ENCODE results near the gene ST6GALNAC5.
"Not testable (repeated sequence)": the region's sequence is repeated elsewhere in the genome, so short reads cannot be mapped to it uniquely, and the experiment has no call there.

ST6GALNAC5 gene

DNA sequence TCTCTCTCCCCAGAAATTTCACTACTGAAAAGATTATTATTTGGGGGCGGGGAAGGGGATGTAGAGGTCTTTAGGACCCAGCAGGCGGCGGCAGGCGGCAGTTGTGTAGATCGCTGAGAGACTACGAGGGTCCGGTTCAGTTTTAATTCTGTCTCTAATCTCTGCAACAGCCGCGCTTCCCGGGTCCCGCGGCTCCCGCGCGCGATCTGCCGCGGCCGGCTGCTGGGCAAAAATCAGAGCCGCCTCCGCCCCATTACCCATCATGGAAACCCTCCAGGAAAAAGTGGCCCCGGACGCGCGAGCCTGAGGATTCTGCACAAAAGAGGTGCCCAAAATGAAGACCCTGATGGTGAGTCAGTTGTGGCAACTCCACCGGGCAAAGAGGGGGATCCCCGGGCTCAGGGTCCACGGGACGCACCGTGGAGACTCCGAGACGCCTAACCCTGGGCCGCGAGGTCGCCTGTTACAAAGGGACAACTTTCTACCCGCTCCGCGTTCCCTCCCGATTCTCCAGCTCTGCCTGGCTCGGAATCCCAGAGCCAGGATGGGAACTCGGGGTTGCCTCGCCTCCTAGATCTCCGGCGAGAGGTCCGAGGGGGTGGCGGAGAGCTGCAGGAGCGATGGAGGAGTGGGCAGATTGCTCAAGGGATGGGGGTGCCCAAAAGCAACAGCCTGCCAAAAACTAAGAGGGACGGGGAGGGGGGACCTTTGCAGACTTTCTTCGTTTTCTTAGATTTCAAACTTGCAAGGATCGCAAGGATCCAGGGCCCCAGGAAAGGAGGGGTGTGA lies at the start of gene ST6GALNAC5:
TSS of gene ST6GALNAC5 (plus strand) at position 139 of the 789 bp plus-strand sequence.
- no peak for DNase-seq (ENCODE audit: low read depth)

- DNase-seq (ENCODE audit: low read depth), result no peak
Measured at GRCh38 chr1:76820028-76820427, 47.3 kb upstream of the ST6GALNAC5 start.

- not testable (repeated sequence) for DNase-seq (ENCODE audit: low read depth)
Measured at GRCh38 chr1:76822961-76823360, 44.3 kb upstream of the ST6GALNAC5 start.

DNA sequence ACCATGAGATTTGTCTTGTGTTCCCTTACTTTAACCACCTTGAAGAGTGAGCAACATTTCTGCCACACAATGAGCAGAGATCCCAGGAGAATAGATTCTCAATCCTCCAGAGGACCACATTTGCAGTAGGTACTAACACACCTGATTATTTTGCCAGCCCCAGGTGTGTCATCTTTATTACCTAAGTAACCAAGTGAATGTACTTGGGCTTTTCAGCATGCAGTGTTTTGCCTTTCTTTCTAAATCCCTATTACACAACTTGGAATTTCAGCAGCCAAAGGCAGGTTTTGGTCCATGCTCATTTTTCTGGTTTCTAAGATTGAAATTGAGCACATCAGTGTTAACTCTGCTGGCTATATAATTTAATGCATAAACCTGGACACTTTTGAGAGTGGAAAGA lies 43.2 kb upstream of the ST6GALNAC5 start:
- no peak for DNase-seq (ENCODE audit: low read depth)

- no peak for DNase-seq (ENCODE audit: low read depth)
Measured at GRCh38 chr1:76826072-76826845, 41.0 kb upstream of the ST6GALNAC5 start.

GRCh38 chr1:76827066-76827465 lies 40.2 kb upstream of the ST6GALNAC5 start:
- DNase-seq (ENCODE audit: low read depth), result no peak

DNA sequence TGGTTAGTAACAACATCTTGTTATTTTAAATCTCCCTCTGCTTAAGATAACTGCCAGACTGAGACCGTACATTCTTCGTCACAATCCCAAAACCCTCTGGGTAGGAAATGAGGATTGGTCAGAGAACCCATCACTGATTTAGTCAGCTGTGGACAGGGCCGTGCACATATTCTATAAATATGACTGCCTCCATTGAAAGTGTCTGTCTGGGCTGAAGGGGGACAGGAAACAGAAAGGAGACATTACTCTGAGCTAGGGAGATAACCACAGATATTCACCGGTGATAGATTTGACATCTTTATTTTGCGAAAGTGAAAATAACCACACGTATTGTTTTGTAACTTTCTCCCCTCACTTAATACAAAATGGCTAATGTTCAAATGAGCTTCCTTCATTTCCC lies 36.9 kb upstream of the ST6GALNAC5 start:
- no peak for DNase-seq (ENCODE audit: low read depth)

GRCh38 chr1:76832521-76832920 lies 34.8 kb upstream of the ST6GALNAC5 start:
- no peak for DNase-seq (ENCODE audit: low read depth)

DNA sequence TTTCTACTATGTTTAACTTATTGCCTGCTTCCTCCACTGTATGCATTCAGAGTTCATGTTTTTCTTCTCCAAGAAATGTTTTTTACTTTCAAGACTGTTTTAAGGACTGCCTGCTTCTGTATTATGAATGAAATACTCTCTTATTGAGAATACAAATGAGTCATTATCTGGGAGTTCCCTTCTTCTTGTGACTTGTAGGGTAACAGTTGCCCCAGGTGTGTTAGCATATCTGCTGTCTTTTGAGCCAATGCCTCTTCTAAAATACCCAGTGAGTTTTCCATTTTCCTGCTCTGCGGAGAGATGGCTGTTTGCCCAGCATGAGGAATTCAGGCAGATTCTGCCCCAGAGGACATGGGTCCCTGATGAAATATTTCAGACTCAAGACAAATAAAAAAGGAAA lies 34.1 kb upstream of the ST6GALNAC5 start:
- DNase-seq (ENCODE audit: low read depth), result no peak

- no peak for DNase-seq (ENCODE audit: low read depth)
Measured at GRCh38 chr1:76833856-76834255, 33.4 kb upstream of the ST6GALNAC5 start.

DNA sequence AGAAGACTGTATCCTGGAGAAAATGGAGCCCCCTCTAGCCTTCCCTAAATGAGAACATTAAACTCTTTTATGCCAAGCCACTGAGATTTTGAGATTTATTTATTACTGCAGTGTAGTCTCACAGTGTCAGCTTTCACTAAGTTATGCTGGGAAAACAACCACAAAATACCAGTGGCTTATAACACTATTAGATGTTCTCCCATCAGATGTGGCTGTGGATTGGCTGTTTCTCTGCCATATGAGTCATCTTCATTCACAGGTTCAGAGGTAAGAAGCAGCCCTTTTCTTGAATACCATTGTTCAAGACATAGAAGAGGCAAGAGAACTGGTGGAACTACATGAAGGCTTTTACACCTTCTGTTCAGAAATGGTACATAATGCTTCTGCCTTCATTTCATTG lies 32.1 kb upstream of the ST6GALNAC5 start:
- no peak for DNase-seq (ENCODE audit: low read depth)

GRCh38 chr1:76840278-76840677 lies 27.0 kb upstream of the ST6GALNAC5 start:
- no peak for DNase-seq (ENCODE audit: low read depth)

GRCh38 chr1:76841460-76841859 lies 25.8 kb upstream of the ST6GALNAC5 start:
- DNase-seq (ENCODE audit: low read depth), result no peak

DNA sequence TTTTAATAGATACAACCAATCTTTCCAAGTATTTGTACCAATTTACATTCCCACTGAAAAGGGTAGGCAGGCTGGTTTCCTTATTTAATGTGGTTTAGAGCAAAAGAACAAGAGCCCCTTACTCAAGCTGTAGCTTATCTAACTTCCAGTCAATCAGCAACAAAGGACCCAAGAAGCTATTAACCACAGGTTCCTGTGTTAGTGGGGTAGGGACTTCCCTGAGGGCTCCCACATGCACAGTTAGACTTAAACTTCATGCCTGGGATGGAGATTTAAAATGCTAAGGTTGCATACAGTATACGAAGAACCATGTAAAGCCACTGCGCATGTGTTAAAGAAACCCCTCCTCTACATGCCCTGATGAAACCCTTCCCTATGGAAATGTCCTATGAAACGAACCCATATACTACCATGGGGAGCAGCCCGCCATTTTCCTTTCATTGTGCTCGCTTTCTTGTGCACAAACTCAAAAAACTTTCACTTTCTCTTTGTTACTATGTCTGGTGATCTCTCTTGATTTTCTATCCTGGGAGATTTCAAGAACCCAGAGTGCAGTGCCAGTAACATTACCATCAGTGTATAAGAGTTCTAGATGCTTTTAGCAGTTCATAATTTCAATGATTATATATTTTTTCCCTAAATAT lies 23.3 kb upstream of the ST6GALNAC5 start:
- no peak for DNase-seq (ENCODE audit: low read depth)

GRCh38 chr1:76854255-76854654 lies 13.0 kb upstream of the ST6GALNAC5 start:
- DNase-seq (ENCODE audit: low read depth), result no peak

DNA sequence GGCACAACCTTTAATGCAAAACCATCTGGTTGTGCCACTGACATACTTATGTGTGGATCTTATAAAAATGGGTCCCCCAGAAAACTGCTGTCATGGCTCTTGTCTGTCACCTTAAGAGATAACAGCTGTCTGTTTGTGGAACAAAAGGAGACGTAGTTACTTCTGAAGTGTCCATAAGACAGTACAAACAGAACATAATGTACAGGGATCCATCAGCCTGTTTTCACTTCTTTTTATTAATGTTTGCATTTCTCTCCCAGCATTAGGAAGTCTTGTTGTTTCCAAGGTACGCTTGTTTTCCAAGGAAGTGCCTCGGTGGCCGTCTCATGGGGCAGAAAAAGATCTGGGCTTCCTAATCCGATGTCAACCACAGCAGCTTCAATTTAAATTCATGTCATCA lies 11.2 kb upstream of the ST6GALNAC5 start:
- no peak for DNase-seq (ENCODE audit: low read depth)

DNA sequence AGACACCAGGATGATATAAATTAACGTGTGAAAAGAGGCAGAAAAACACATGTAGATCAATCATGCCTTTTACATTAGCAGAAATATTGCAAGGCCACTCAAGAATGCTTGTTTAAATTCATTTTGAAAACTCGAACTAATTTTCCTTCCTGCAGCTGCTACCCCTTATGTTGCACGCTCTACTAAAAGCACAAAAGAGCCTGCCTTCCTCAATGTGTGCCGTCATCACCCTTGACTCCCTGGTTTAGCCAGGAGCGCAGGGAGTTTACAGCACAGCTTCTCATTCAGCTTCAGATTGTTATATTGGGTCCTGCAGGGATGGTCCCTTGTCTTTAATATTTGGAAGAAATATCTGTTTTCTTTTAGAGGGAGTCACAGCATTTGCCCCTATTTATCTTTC lies 10.1 kb upstream of the ST6GALNAC5 start:
- no peak for DNase-seq (ENCODE audit: low read depth)

- DNase-seq (ENCODE audit: low read depth), result no peak
Measured at GRCh38 chr1:76857973-76858372, 9.3 kb upstream of the ST6GALNAC5 start.

DNA sequence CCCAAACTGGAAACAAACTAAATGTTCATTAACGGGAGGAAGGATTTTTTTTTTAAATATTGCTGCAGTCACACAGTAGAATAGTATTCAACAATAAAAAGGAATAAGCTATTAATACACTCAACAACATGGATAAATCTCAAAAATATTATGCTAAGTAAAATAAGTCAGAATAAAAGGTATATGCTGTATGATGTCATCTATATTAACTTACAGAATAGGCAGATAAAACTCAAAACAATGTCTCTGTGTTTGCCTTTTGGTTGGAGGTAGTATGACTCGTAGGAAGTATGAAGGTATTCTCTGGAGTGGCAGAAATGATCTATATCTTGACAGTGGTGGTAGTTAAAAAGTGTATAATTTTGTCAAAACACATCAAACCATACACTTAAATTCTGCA lies 6.1 kb upstream of the ST6GALNAC5 start:
- no peak for DNase-seq (ENCODE audit: low read depth)

GRCh38 chr1:76862447-76862846 lies 4.8 kb upstream of the ST6GALNAC5 start:
- no peak for DNase-seq (ENCODE audit: low read depth)

GRCh38 chr1:76864383-76864782 lies 2.9 kb upstream of the ST6GALNAC5 start:
- no peak for DNase-seq (ENCODE audit: low read depth)

DNA sequence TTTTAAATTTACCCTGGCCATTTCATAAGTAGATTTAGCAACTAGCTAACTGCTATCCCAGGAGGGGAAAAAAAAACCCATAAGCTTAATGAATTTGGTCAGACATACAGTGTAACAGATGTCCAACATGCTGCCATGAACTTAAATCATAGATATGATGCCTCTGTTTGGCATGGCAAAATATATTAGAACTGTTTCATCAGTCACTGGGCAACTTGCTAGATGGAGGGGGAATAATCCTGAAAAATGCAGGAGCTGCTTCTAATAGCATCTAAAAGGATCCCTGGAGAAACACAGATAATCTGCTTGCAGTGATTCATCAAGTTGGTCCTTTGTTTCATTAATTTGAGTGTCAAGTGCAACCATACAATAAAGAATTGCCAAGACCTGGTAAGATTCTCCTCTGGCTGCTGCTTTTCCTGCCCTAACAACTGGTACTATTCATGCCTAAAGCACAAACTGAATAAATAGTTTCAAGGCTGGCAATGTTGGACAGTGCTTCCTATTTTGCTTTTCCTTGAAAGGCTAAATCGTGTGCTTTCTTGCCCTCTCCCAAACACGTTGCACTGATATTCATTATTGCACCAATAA lies 1.5 kb upstream of the ST6GALNAC5 start:
- DNase-seq (ENCODE audit: low read depth), result no peak

DNA sequence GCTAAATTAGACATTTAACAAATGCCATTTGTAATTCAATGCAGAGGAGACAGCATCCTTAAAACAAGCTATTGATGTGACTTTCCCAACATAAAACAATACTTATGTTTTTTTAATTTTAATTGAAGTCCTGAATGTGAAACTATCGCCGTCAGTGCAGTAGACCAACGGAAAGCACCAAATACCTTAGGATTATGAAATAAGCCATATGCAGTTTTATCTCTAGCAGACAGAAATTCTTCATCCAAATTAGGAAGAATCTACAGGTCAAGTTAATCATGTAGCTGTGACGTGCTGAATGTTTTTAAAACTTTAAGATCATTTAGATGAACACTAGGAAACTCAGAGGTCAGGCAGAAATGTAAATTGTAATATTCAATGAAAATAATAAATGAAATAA lies 714 bp upstream of the ST6GALNAC5 start:
- no peak for DNase-seq (ENCODE audit: low read depth)

All from stimulated activated CD8-positive, alpha-beta memory T cell treated with anti-CD3 and anti-CD28 coated beads, Interleukin-12 subunit alpha, Interleukin-12 subunit beta, amount 100 ng/mL, for 1 hour (primary cell).